ENCODE data around the gene SEPTIN3. TPM values are rescaled to one million over a fixed set of nuclear protein-coding genes. Genes with fewer than 3 reads are reported as not detected.

Gene SEPTIN3
- total and polyA plus RNA-seq, 10 of the 15 experiments (the other 5 are each of a cell fraction or from before 2014, with no cell fraction given) = 0.05 to 3.1 (median 0.87) TPM

- no peak for TF ChIP-seq CTCF (IDR thresholded peaks at IDR 0.05 in 2 of 3, conservative IDR thresholded peaks at IDR 0.05 in 1 of 3; ENCODE audit: control insufficient read depth in 2 of 3, extremely low read depth in 1 of 3, insufficient read depth in 1 of 3, low read depth in 3 of 3, low read length in 3 of 3)
- TF ChIP-seq SMAD1 (IDR thresholded peaks at IDR 0.05; ENCODE audit: low read depth, partially characterized antibody) = no peak
- TF ChIP-seq PAX5 (IDR thresholded peaks at IDR 0.05; ENCODE audit: borderline replicate concordance, low read depth, low read length) = no peak
- TF ChIP-seq CHD4 (IDR thresholded peaks at IDR 0.05) = no peak
- no peak for TF ChIP-seq STAT3 (IDR thresholded peaks at IDR 0.05; ENCODE audit: low read depth, low read length)
- TF ChIP-seq, protein P1, sequence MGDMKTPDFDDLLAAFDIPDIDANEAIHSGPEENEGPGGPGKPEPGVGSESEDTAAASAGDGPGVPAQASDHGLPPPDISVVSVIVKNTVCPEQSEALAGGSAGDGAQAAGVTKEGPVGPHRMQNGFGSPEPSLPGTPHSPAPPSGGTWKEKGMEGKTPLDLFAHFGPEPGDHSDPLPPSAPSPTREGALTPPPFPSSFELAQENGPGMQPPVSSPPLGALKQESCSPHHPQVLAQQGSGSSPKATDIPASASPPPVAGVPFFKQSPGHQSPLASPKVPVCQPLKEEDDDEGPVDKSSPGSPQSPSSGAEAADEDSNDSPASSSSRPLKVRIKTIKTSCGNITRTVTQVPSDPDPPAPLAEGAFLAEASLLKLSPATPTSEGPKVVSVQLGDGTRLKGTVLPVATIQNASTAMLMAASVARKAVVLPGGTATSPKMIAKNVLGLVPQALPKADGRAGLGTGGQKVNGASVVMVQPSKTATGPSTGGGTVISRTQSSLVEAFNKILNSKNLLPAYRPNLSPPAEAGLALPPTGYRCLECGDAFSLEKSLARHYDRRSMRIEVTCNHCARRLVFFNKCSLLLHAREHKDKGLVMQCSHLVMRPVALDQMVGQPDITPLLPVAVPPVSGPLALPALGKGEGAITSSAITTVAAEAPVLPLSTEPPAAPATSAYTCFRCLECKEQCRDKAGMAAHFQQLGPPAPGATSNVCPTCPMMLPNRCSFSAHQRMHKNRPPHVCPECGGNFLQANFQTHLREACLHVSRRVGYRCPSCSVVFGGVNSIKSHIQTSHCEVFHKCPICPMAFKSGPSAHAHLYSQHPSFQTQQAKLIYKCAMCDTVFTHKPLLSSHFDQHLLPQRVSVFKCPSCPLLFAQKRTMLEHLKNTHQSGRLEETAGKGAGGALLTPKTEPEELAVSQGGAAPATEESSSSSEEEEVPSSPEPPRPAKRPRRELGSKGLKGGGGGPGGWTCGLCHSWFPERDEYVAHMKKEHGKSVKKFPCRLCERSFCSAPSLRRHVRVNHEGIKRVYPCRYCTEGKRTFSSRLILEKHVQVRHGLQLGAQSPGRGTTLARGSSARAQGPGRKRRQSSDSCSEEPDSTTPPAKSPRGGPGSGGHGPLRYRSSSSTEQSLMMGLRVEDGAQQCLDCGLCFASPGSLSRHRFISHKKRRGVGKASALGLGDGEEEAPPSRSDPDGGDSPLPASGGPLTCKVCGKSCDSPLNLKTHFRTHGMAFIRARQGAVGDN (IDR thresholded peaks at IDR 0.05) = peak; percentile 68; the same call in 1 of the 2 replicates
- no peak for TF ChIP-seq CHD1 (IDR thresholded peaks at IDR 0.05; ENCODE audit: low read depth, low read length)
- TF ChIP-seq POLR2AphosphoS5 (IDR thresholded peaks at IDR 0.05; ENCODE audit: low read length) = peak; percentile 47; the same call in 1 of the 2 replicates
- 0 out of 2 replicates have a peak, but pooled peaks have one; percentile 13 for TF ChIP-seq NFYB (IDR thresholded peaks at IDR 0.05; ENCODE audit: insufficient read depth, low read depth, low read length)
- TF ChIP-seq RBBP5 (conservative IDR thresholded peaks at IDR 0.05) = no peak
- TF ChIP-seq PAX8 (IDR thresholded peaks at IDR 0.05) = no peak
- TF ChIP-seq RELA (IDR thresholded peaks at IDR 0.05; ENCODE audit: borderline replicate concordance, partially characterized antibody) = peak; percentile 90
- TF ChIP-seq, protein P2, sequence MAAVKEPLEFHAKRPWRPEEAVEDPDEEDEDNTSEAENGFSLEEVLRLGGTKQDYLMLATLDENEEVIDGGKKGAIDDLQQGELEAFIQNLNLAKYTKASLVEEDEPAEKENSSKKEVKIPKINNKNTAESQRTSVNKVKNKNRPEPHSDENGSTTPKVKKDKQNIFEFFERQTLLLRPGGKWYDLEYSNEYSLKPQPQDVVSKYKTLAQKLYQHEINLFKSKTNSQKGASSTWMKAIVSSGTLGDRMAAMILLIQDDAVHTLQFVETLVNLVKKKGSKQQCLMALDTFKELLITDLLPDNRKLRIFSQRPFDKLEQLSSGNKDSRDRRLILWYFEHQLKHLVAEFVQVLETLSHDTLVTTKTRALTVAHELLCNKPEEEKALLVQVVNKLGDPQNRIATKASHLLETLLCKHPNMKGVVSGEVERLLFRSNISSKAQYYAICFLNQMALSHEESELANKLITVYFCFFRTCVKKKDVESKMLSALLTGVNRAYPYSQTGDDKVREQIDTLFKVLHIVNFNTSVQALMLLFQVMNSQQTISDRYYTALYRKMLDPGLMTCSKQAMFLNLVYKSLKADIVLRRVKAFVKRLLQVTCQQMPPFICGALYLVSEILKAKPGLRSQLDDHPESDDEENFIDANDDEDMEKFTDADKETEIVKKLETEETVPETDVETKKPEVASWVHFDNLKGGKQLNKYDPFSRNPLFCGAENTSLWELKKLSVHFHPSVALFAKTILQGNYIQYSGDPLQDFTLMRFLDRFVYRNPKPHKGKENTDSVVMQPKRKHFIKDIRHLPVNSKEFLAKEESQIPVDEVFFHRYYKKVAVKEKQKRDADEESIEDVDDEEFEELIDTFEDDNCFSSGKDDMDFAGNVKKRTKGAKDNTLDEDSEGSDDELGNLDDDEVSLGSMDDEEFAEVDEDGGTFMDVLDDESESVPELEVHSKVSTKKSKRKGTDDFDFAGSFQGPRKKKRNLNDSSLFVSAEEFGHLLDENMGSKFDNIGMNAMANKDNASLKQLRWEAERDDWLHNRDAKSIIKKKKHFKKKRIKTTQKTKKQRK (IDR thresholded peaks at IDR 0.05; ENCODE audit: low read depth, low read length) = no peak
- peak; percentile 90 for TF ChIP-seq YBX1 (IDR thresholded peaks at IDR 0.05)
- TF ChIP-seq MLLT1 (IDR thresholded peaks at IDR 0.05) = no peak; the same call in none of the 2 replicates
- TF ChIP-seq TAF1 (IDR thresholded peaks at IDR 0.05; ENCODE audit: borderline replicate concordance, low read depth, low read length) = no peak
- no peak for TF ChIP-seq SUZ12 (IDR thresholded peaks at IDR 0.05; ENCODE audit: unreplicated experiment)
Observed at GRCh38 chr22:41949297-41949965, 19.8 kb upstream of the SEPTIN3 start (continued).

Data from GM12878 (cell line).